Amniotic epithelial cell (primary cell): ENCODE results near the gene GFRAL.
A peak's percentile ranks its signal among the peaks of the same experiment; 100 is the strongest.
"Not testable (repeated sequence)": the region's sequence is repeated elsewhere in the genome, so short reads cannot be mapped to it uniquely, and the experiment has no call there.

Experiments
- DNase-seq: peaks from one replicate; pipeline ENCODE4 v3.0.0-alpha.2; 2010; ENCODE audit warnings: low read depth

Gene GFRAL, protein sequence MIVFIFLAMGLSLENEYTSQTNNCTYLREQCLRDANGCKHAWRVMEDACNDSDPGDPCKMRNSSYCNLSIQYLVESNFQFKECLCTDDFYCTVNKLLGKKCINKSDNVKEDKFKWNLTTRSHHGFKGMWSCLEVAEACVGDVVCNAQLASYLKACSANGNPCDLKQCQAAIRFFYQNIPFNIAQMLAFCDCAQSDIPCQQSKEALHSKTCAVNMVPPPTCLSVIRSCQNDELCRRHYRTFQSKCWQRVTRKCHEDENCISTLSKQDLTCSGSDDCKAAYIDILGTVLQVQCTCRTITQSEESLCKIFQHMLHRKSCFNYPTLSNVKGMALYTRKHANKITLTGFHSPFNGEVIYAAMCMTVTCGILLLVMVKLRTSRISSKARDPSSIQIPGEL

DNA sequence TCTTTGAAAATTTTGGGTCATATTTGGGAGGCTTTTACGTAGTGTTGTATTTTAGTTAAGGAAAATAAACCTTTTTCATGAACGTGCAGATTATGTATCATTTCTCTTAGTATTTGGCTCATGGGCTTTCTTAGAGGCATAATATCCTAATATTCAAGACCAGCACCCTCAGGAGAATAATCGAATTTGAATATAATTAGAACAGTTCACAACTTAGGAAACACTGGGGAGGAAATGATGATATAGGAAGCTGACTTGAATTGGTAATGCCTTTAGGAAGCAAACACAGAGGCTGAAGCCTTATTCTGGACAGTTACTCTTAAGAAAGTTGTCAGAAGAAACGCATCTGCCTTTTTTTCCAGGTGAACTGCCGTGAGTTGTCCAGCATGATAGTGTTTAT, at the start of gene GFRAL:
GFRAL (plus strand) TSS at position 301 of the 400 bp plus-strand sequence; CDS start at position 387, 86 bp downstream.
- DNase-seq = no peak

DNA sequence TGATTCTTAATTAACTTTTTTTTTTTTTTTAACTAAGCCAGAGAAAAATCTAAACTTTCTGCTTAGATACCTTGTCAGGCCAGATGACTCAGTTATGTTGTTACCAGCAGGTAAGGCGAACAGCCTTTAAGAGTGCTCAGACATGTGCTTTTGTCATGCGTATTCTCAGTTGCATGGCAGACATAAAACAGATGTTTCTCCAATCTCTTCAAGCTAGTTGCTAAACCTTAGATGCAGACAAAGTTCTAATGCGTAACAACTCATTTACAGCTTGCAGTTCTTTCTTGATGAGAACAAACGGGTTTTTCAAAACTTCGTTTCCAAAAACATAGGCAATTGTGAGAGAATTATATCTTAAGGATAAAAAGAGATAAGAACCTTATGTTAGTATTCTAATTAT, 49.6 kb upstream of the GFRAL start:
- peak; percentile 53 for DNase-seq

DNA sequence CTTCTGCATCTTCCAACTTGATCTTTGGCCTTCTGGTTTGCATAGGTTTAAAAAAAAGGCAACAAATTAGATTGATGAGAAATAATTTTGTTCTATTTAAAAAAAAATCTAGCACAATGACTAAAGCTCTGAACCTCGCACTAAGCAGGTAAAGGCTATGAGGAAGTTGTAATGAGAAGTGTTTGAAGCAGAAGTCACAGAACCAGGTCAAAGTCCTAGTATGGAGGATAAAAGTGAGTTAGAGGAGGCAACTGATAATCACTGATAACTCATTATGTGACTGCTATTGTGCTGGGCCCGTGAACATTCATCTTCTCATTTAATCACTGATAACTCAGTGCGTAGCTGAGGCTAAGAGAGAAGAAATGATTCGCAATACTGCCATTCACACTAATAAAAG, 46.1 kb upstream of the GFRAL start:
- DNase-seq = no peak

DNA sequence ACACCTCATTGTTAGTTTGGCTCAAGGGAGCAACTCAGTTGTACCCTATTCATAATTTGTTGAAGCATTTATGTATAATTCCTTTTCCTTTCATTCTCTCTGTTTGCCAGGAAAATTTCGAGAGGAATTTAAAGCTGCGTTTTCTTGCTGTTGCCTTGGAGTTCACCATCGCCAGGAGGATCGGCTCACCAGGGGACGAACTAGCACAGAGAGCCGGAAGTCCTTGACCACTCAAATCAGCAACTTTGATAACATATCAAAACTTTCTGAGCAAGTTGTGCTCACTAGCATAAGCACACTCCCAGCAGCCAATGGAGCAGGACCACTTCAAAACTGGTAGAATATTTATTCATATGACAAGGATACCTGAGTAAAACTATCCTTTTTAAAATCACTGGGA, 45.2 kb upstream of the GFRAL start:
- no peak for DNase-seq

DNA sequence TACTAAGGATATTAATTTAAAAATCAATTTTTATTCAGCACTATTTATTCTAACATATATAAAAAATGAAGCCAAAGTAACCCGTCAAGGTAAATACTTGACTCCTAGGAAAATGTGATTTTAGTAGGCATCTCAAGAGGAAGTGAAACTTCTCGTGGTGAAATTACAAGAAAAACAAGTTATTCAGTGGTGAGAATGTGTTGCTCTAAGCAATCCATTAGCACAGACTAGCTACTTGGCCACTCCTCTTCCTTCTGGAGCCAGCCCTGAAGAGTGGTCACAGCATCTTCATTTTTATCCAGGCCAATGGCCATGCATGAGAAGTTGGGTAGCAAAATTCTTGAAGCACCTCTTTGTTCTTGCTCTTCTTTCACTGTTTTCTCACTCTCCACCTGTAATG, 40.4 kb upstream of the GFRAL start:
- DNase-seq = no peak

DNA sequence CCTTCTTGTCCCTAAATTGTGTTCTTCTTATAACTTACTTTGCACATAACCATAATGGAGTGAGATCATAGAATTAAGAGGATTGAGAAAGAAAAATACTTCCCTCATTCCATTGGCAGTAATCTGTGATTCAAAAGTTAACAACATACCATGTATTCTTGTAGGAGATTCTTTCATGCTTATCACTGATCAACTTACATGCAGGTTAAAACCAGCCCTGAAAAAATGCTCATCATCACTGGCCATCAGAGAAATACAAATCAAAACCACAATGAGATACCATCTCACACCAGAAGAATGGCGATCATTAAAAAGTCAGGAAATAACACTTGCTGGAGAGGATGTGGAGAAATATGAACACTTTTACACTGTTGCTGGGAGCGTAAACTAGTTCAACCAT, 36.5 kb upstream of the GFRAL start:
- peak; percentile 24 for DNase-seq

DNA sequence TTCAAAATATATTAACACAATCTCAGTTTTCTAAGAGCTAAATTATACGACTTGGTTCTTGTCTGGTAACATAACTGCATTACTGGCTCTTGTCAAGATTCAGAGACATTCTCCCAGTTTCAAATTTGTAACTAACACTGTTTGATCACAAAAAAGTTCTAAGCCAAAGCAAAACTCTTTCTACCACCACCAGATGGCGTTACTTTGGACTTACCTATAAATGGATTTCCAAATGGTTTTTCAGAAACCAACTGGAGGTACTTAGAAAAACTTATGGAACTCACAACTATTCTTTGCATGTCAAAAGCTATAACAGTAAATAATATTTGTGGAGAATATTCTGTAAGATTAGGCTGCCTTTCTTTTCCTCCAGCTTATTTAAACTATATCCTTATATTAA, 34.2 kb upstream of the GFRAL start:
- peak; percentile 34 for DNase-seq

DNA sequence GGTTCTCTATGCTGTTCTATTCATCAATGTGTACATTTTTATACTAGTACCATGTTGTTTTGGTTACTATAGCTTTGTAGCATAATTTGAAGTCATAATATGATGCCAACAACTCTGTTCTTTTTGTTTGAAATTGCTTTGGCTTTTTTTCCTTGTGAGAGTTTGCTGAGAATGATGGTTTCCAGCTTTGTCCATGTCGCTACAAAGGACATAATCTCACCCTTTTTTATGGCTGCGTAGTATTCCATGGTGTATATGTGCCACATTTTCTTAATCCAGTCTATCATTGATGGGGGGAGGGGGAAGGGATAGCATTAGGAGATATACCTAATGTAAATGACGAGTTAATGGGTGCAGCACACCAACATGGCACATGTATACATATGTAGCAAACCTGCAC, 30.1 kb upstream of the GFRAL start:
- DNase-seq = not testable (repeated sequence)

DNA sequence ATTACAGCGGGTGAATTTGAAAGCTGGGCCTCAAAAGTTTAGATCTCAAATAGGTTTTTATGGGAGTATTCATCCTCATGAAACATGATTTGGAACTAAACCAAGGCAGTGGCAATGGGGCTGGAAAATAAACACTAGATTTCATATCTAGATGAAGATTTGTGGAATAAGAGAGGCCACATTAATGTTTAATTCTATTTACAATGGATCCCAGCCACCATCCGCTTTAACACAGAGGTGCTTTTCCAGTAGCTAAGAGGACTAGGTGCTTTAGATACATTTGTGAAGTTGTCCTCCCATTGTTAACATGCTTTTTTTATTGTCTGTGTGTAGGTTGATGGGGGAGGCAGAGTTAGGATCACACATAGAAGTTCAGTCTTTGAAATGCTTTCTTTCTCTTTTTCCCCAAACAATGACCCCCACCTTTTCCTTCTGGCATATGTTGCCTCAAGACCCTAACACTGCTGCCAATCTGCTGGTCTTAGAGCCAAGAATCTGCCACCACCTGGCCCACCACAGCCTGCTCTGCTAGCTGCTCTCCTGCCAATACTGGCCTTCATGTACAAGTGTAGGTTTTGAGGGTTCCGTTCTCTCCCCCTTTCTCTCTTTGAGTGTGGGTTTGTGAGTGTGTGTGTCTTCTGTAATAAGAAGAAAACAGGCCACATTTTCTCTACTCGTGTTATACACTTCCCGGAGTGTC, 27.8 kb upstream of the GFRAL start:
- DNase-seq = no peak

DNA sequence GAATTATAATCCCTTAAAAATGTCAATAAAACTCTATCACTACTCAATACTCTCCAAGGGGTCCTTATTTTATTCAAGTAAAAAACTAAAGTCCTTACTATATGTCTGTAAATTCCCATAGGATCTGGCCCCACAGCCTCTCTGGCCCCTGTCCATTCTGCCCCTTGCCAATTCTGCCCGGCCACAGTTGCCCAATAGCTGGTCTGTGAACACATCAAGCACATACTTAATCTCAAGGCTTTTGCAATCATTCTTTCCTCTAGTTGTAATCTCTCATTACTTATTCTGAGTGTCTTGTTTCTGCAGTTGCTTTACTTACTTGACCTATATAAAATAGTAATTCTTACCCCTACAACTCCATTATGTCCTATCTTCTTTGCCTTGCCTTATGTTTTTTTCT, 22.5 kb upstream of the GFRAL start:
- peak; percentile 55 for DNase-seq

DNA sequence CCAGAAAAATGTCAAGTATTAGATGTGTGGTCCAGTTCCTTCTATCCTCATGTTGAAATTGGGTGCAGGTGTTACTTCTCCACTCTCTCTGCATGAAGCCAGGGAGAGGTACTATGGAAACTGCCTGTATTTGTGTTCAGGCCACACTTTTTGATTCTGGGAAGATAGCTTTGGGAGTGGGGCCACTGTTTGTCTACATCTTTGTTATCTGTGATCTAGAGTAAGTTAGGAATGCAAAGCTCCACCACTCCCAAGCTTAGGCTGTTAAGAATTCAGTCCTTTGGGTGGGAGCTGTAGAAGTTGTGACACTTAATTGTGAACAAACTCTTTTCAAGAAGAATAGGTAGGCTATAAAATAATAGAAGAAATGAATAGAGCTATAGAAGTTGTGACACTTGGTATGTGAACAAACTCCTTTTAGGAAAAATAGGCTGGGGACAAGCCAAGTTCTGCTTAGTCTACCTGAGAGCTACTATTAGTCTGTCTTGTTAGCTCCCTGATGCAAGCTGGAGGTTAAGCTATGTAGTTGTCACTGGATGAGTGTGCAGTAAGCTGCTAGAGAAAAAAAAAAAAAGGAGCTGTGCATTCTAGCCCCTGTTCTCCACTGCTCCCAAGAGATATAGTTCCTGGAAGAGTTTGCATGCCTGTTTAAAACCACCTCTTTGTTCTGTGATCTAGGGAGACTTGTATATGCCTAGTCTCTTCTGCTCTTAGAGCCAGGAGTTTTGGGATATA, 7.1 kb upstream of the GFRAL start:
- DNase-seq = peak; percentile 3

DNA sequence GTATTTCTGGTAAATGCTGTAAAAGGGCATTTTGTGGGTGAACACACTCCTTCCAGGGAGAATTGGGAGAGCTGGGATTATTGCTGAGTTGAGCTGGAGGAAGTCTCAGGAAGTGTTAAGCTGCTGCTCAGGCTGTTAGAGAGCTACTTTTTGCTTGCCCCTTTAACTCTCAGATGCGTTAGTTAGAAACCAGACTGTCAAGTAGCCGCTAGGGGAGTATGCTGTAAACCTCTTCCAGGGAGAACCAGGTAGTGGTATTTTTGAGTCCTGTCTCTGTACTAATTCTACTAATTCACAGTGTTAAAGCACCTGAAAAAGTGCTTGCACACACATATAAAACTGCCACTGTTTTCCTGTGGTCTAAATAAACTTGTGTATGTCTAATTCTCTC, 6.6 kb upstream of the GFRAL start:
- DNase-seq = no peak

DNA sequence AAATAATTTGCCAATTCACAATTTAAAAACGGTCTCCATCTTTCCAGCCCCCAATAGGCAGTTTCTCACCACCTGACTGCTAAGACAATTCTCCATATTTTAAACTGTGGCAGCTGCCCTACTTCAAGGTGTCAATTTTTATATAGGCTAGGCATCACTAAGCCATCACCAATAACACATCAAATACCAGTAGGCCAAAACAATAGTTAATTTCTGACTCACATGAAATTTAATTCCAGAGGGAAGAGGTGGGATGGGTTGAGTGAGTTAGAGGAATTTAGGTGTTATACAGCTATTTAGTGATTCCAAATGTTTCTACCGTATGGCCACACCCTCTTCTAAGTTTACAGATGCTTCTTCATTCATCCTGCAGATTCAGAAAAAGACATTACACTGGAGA, 49.9 kb downstream of the GFRAL start:
- no peak for DNase-seq

DNA sequence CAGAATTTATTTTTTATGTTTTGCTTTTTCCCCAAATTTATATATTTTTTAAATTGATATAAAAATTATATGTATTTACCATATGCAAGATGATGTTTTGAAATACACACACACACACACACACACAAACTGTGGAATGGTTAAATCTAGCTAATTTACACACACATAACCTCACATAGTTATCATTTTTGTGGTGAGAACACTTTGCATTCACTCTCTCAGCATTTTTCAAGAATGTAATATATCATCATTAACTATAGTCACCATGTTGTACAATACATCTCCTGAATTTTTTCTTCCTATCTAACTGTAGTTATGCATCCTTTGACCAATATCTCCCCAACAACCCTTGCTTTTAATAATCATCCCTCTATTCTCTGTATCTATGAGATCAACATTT, 52.2 kb downstream of the GFRAL start:
- peak; percentile 85 for DNase-seq

DNA sequence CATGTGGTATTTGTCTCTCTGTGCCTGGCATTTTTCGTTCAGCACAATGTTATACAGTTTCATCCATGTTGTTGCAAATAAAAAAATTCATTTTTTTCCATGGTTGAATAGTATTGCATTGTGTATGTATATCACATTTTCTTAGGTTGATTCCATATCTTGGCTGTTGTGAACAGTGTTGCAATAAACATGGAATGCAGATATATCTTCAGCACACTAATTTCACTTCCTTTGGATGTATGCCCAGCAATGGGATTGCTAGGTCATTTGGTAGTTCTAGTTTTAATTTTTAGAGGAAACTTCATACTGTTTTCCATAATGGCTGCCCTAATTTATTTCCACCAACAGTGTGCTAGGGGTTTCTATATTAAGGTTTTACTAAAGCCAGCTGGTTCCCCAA, 52.6 kb downstream of the GFRAL start:
- peak; percentile 74 for DNase-seq

DNA sequence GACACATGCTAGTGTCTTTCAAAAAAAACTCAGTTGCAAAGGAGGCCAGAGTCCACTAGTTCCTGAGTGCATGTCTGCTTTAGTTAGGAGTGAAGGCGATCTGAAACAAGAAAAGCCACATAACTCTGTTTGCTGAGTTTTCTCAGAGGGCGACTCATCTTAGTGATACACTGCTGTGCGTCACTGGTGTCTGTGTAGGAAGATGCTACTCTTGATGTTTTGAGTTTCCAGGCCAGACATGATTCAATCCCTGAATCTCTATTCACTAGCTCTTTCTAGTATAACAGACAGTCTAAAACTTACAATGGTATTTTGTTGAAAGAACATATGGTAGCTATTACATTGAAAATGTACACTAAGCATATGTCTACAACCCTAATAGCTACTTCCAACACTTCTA, 60.9 kb downstream of the GFRAL start:
- peak; percentile 57 for DNase-seq

DNA sequence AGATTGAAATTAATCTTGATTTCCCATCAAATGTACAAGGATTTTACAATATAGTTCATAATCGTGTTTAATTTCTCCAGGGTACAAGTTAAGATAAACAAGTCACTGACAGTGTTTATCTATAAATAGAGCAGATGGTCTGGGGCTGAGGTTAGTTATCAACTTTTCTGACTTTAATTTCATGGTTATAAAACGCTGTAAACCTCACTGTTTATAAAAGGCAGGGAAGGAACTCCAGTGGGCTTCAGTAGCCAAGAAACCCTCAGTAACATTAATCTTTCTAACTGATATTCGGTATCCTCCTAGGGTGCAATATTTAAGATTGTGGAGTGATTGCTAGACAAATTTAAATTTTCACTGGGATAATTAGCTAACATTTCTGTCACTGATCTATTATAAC, 68.6 kb downstream of the GFRAL start:
- DNase-seq = peak; percentile 43

DNA sequence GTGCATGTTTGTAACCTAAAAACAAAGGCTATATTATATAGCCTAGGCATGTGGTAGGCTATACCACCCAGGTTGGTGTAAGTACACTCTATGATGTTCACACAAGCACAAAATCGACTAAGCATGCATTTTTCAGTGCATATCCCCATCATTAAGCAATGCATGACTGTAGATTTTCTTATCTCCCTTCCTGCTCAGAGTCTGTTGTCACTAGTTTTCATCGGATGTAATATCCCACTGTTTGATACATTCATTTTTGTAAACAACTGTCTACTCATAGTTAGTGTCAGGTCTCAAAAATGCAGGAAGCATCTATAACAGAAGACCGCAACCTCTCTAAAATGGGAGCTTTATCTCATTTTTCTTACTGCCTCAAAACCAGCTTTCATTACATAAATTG, 70.7 kb downstream of the GFRAL start:
- peak; percentile 92 for DNase-seq

DNA sequence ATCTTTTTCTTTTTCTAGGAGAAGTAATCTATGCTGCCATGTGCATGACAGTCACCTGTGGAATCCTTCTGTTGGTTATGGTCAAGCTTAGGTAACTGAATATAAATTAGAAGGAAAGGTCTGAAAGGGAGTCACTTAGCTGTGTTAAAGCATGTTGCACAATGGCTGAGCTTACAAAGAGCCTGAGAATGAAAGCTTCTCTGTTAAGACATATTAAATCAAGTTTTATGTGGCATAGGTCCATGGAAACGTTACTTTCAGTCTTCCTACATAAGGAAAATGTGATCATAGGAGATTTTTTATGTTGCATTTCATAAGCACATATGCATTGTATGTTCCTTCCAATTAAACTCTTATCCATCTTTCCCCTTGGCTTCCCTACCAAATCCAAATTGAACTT, 72.1 kb downstream of the GFRAL start:
- peak; percentile 87 for DNase-seq

DNA sequence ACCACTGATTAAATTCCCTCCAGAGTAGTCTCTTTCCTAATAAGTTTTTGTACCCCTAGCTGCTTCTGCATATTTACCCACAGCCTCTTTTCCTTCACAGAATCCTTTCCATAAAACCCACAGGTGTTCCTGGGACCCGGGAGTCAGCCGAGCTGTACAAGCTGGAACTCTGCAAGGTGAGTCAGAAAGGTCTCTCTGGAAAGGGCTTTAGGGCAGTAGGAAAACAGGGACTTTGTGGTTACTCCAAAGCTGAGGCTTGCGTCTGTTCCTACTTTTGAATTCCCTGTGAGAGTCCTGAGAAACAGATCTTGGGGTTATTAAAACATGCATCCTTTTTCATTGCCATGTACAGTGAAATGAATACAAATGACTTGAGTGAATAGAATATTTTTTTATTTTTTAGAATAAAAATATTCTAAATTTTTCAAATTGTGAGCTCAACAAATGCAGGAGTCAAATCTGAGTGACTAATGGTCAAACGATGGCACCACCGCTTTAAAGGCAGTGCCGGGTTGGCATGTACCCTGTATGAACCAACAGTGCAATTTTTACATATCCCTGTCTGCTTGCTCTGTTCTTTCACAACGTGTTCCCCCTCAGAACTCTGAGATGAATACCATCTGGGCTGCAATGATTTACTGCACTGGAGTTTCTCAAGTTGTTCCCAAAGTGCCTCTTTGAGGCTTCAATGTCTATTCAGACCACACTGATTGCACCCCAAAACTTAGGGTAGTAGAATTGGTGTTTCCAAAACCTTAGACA, 78.4 kb downstream of the GFRAL start:
- DNase-seq = peak; percentile 66

DNA sequence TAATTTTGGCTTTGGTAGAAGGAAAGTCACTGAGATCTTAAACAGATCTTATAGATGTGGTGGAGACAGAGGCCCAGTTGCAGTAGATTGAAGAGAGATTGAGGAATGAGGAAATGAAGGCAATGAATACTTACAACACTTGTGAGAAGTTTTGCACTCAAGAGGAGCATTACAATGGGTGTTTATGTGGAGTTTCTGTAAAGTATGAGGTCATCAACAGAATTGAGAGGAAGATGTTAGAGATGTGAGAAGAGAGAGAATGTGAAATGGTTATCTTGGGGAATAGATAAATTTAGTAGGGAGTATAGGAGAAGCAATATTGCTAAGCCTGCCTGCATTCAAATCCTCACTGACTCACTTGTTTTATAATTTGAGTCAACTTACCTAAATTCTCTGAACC, 83.4 kb downstream of the GFRAL start:
- no peak for DNase-seq

DNA sequence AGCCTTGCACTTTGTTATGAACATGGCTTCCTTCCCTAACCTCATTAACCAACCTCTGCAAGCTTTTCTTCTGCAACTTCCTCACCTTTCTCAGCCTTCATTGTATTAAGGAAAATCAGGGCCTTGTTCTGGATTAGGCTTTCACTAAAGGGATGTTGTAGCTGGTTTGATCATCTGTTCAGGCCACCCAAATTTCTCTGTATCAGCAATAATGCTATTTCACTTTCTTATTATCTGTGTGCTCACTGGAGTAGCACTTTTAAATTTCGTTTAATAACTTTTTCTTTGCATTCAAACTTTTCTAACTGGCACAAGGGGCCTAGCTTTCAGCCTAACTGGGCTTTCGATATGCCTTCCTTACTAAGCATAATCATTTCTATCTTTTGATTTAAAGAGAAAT, 96.7 kb downstream of the GFRAL start:
- DNase-seq = no peak
